CMK (cell line): ENCODE results near the gene CLDN22.
A peak's percentile ranks its signal among the peaks of the same experiment; 100 is the strongest.

Experiments
- DNase-seq: peaks from one replicate; pipeline ENCODE4 v3.0.0-alpha.2; 2010; ENCODE audit warnings: low read depth

The CLDN22 gene

GRCh38 chr4:183321516-183321915 lies 1.4 kb upstream of the CLDN22 start:
- no peak for DNase-seq

- no peak for DNase-seq
These were observed 1.0 kb upstream of the CLDN22 start for GRCh38 chr4:183321079-183321478.

GRCh38 chr4:183318656-183319055 lies 1.4 kb downstream of the CLDN22 start:
- DNase-seq, result no peak

- DNase-seq, result no peak
These were observed 5.3 kb downstream of the CLDN22 start for GRCh38 chr4:183314806-183315205.

- no peak for DNase-seq
These were observed 5.7 kb downstream of the CLDN22 start for GRCh38 chr4:183314336-183314735.

GRCh38 chr4:183312841-183313240 lies 7.2 kb downstream of the CLDN22 start:
- no peak for DNase-seq

GRCh38 chr4:183306811-183307210 lies 13.3 kb downstream of the CLDN22 start:
- DNase-seq, result no peak

GRCh38 chr4:183304538-183304937 lies 15.5 kb downstream of the CLDN22 start:
- no peak for DNase-seq

GRCh38 chr4:183304067-183304466 lies 16.0 kb downstream of the CLDN22 start:
- DNase-seq, result no peak

- no peak for DNase-seq
These were observed 16.8 kb downstream of the CLDN22 start for GRCh38 chr4:183303301-183303700.

- no peak for DNase-seq
These were observed 19.4 kb downstream of the CLDN22 start for GRCh38 chr4:183300655-183301054.

- DNase-seq, result no peak
These were observed 20.0 kb downstream of the CLDN22 start for GRCh38 chr4:183300070-183300469.

GRCh38 chr4:183299464-183299863 lies 20.6 kb downstream of the CLDN22 start:
- no peak for DNase-seq

GRCh38 chr4:183297675-183298074 lies 22.4 kb downstream of the CLDN22 start:
- DNase-seq, result no peak

GRCh38 chr4:183295711-183296110 lies 24.4 kb downstream of the CLDN22 start:
- no peak for DNase-seq

GRCh38 chr4:183291070-183291469 lies 29.0 kb downstream of the CLDN22 start:
- no peak for DNase-seq

GRCh38 chr4:183289688-183290087 lies 30.4 kb downstream of the CLDN22 start:
- peak; percentile 9 for DNase-seq

- DNase-seq, result no peak
These were observed 31.1 kb downstream of the CLDN22 start for GRCh38 chr4:183288955-183289354.

- DNase-seq, result no peak
These were observed 32.4 kb downstream of the CLDN22 start for GRCh38 chr4:183287677-183288076.

- no peak for DNase-seq
These were observed 32.8 kb downstream of the CLDN22 start for GRCh38 chr4:183287309-183287659.

- DNase-seq, result no peak
These were observed 33.3 kb downstream of the CLDN22 start for GRCh38 chr4:183286590-183287308.

- no peak for DNase-seq
These were observed 34.2 kb downstream of the CLDN22 start for GRCh38 chr4:183285886-183286285.

GRCh38 chr4:183284965-183285364 lies 35.1 kb downstream of the CLDN22 start:
- DNase-seq, result no peak

GRCh38 chr4:183284258-183284785 lies 35.8 kb downstream of the CLDN22 start:
- no peak for DNase-seq
